Measurements from ENCODE around the gene SLC16A4. TPM values are rescaled to one million over a fixed set of nuclear protein-coding genes. Genes with fewer than 3 reads are reported as not detected.

SLC16A4 gene
- total RNA-seq, 4 donors from 2014 or later = 0.21 to 1.6 (median 0.89) TPM

DNA sequence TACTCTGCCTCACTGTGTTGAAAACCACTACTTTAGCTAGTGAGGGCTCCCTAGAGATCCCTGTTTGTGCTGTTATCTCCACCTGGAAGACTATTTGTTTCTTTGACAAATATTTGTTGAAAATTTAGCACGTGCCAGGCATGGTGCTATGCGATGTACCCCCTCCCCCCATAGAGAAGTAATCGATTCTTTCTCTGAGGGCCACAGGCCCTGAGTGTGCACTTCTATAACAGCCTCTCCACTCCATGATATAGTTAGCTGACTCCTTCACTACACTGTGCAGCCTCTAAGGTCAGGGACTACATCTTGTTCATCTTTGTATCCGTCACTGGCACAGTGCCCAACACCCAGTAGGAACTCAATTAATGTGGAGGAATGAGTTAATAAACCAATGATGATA, 69.0 kb downstream of the SLC16A4 start:
- no peak for DNase-seq (ENCODE audit: low spot score in 2 of 2)
- 71 to 79% methylated on average over 4 of the region's 4 CpGs for WGBS, 2 donors
- intact Hi-C loops (cut with DNase I; ENCODE audit: low total_unique reads) = no loop called here
- H3K4me3 ChIP-seq (ENCODE audit: low read depth, poor library complexity, severe bottlenecking) = no peak overlapping the region
- TF ChIP-seq, protein P1, sequence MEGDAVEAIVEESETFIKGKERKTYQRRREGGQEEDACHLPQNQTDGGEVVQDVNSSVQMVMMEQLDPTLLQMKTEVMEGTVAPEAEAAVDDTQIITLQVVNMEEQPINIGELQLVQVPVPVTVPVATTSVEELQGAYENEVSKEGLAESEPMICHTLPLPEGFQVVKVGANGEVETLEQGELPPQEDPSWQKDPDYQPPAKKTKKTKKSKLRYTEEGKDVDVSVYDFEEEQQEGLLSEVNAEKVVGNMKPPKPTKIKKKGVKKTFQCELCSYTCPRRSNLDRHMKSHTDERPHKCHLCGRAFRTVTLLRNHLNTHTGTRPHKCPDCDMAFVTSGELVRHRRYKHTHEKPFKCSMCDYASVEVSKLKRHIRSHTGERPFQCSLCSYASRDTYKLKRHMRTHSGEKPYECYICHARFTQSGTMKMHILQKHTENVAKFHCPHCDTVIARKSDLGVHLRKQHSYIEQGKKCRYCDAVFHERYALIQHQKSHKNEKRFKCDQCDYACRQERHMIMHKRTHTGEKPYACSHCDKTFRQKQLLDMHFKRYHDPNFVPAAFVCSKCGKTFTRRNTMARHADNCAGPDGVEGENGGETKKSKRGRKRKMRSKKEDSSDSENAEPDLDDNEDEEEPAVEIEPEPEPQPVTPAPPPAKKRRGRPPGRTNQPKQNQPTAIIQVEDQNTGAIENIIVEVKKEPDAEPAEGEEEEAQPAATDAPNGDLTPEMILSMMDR (IDR thresholded peaks at IDR 0.05) = no peak
- TF ChIP-seq POLR2A (IDR thresholded peaks at IDR 0.05) = no peak

DNA sequence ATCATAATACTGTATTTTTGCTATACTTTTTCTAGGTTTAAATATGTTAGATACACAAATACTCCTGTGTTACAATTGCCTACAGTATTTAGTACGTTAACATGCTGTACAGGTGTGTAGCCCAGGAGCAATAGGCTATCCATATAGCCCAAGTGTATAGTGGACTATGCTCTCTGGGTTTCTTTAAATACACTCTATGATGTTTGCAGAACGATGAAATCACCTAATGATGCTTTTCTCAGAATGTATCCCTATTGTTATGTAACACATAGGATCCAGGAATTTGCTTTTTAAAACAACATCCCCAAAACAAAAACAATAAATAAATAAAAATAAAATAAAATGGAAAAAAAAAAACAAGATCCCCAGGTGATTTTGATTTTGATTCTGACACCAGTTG, 69.8 kb downstream of the SLC16A4 start:
- 87% methylated on average over 2 of the region's 2 CpGs for WGBS, 2 donors
- TF ChIP-seq POLR2A (IDR thresholded peaks at IDR 0.05) = no peak
- TF ChIP-seq, protein P1 (IDR thresholded peaks at IDR 0.05) = no peak
- intact Hi-C loops (cut with DNase I; ENCODE audit: low total_unique reads) = no loop called here
- no peak overlapping the region for H3K4me3 ChIP-seq (ENCODE audit: low read depth, poor library complexity, severe bottlenecking)
- no peak for DNase-seq (ENCODE audit: low spot score in 2 of 2)

DNA sequence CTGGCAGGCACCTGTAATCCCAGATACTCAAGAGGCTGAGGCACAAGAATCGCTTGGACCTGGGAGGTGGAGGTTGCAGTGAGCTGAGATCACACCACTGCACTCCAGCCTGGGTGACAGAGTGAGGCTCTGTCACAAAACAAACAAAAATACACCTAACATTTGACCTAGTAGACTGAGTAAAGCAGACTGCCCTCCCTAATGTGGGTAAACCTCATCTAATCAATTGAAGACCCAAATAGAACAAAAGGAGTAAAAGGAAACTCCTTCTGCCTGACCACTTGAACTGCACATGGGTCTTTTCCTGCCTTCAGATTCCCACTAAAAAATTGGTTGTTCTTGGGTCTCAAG, 70.7 kb downstream of the SLC16A4 start:
- no peak for TF ChIP-seq POLR2A (IDR thresholded peaks at IDR 0.05)
- TF ChIP-seq, protein P1 (IDR thresholded peaks at IDR 0.05) = no peak
- intact Hi-C loops (cut with DNase I; ENCODE audit: low total_unique reads) = no loop called here
- no peak overlapping the region for H3K4me3 ChIP-seq (ENCODE audit: low read depth, poor library complexity, severe bottlenecking)
- no peak for DNase-seq (ENCODE audit: low spot score in 2 of 2)
- WGBS, 2 donors = 100% methylated on average over 1 of the region's 1 CpG

DNA sequence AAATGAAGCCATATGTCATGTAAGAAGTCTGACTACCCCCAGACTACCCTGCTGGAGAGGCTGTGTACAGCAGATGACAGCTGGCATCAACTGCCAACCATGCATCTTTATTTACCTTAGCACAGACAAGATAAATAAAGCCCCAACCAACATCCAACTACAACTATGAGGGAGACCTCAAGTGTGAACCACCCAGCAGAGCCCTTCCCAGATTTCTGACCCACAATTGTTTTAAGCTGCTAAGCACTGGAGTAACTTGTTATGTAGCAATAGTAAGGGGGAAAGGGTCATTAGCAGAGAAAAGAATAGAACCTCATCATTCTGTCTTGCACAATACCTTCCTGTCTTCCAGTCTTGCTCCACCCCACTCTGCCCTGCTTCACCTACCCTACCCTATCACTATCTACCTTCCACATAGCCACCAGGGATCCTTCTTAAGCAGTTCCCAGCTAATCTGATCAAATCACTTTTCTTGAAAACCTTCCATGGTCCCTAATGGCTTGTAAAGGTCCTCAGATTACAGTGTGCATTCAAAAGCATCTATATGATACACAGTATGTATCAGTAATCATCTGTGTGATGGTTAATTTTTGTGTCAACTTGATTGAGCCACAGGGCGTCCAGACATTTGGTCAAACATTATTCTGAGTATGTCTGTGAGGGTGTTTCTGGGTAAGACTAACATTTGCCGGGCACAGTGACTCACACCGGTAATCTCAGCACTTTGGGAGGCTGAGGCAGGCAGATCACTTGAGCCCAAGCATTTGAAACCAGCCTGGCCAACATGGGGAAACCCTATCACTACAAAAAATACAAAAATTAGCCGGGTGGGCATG, 71.3 kb downstream of the SLC16A4 start:
- no peak overlapping the region for H3K4me3 ChIP-seq (ENCODE audit: low read depth, poor library complexity, severe bottlenecking)
- WGBS, 2 donors = 78 to 80% methylated on average over 4 of the region's 4 CpGs
- DNase-seq (ENCODE audit: low spot score in 2 of 2) = no peak
- intact Hi-C loops (cut with DNase I; ENCODE audit: low total_unique reads) = no loop called here
- TF ChIP-seq, protein P1 (IDR thresholded peaks at IDR 0.05) = no peak
- no peak for TF ChIP-seq POLR2A (IDR thresholded peaks at IDR 0.05)

DNA sequence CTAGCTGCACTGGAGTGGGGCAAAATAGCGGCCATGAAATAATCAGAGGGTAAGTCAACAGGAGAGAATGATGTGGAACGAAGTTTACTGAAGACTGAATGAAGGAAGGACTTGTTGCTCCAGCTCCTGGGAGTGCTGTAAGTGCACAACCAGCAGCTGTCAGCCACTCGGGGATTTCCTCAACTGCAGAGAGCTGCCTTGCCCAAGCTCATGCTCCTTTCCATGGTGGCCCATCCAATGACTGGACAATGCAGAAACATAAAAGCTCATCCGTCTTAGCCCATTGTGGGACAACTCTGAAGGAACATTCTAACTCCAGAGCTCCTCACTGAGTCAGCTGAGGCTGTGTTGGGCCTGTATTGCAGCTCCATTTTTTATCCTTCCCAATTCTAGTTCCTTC, 72.8 kb downstream of the SLC16A4 start:
- DNase-seq (ENCODE audit: low spot score in 2 of 2) = no peak
- no peak overlapping the region for H3K4me3 ChIP-seq (ENCODE audit: low read depth, poor library complexity, severe bottlenecking)
- TF ChIP-seq, protein P1 (IDR thresholded peaks at IDR 0.05) = no peak
- TF ChIP-seq POLR2A (IDR thresholded peaks at IDR 0.05) = no peak
- WGBS, 2 donors = 88 to 93% methylated on average over 4 of the region's 4 CpGs
- intact Hi-C loops (cut with DNase I; ENCODE audit: low total_unique reads) = no loop called here

DNA sequence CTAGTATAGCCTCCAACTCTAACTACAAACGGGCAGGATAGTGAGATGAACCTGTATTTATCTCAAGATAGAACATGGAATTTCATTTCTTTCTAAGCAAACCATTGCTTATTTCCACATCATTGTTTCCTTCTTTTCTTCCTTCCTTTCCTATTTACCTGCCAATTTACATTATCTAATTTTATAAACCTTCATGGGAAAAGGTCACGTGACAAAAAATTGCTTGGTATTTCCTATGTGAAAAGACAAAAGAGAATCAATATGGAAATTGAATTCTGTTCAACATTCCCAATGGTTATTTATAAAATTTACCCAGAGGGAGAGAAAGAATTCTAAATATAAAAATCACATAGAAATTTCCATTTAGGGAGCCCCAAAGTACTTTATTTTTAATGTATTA, 74.1 kb downstream of the SLC16A4 start:
- WGBS, 2 donors = 82 to 88% methylated on average over 2 of the region's 2 CpGs
- TF ChIP-seq POLR2A (IDR thresholded peaks at IDR 0.05) = no peak
- TF ChIP-seq, protein P1 (IDR thresholded peaks at IDR 0.05) = no peak
- DNase-seq (ENCODE audit: low spot score in 2 of 2) = no peak
- H3K4me3 ChIP-seq (ENCODE audit: low read depth, poor library complexity, severe bottlenecking) = no peak overlapping the region
- intact Hi-C loops (cut with DNase I; ENCODE audit: low total_unique reads) = no loop called here

Measured in lower leg skin (tissue), 4 donors.